AG09309 (cell line): Measurements from ENCODE around the gene UEVLD.

Source experiments
- DNase-seq: peaks from one replicate; pipeline ENCODE4 v3.0.0-alpha.2; 2010; ENCODE audit warnings: low read depth
- H3K4me3 ChIP-seq: 2 replicates; pipeline ENCODE4 v1.5.1; 2011; ENCODE audit warnings: mild to moderate bottlenecking, low read depth, low read length, moderate library complexity; ENCODE audit not compliant: control insufficient read depth
- CTCF ChIP-seq: IDR thresholded peaks from 2 replicates; pipeline ENCODE4 v1.5.1; 2011; ENCODE audit warnings: mild to moderate bottlenecking, low read depth, low read length, inconsistent platforms; ENCODE audit not compliant: insufficient read depth, control insufficient read depth; ENCODE audit errors: missing control alignments

The UEVLD gene

DNA sequence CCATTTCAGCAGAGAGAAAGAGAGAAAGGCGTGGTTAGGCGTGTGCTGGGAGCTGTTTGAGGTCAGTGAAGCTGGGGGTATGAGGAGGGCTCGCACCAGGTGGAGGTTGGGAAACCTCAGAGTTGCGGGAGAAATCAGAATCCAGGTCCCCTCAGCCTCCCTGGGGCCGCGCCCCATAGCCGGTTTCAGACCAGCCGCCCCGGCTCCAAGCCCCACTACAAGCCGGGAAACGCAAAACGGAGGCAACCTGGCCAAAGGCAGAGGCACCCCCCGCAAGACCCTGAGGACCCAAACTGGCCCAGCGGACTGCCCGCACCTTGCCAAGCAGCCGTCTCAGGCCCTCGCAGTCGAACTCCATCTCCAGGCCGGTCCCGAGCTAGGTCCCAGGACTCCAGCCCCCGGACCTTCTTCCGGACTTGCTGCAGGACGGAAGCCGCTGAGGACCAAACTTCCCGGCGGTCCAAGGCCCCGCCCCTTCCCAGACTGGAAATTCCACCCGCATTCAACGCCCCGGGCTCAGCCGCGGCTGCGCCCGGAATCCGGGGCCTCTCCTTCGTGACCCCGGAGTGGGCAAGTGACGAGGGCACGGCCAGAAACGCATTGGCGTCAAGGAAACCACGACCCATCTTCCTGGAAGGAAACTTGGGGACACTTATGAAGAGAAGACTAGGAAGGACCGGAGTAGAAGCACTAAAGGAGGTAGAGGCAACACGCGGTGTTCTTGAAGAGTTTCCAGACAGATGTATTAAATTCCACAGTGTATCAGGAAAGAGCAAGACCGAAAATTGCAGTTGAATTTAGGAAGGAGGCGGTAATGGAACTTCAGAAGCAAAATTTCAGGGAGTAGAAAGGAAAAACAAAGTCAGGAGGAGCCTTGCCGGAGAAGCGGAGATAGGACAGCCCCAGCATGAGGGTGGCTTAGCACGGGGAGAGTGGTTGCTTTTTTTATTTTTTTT lies at the start of gene UEVLD:
Gene UEVLD, minus strand, starts transcription at position 438 of the 956 bp plus-strand sequence. Its CDS starts 80 bp downstream, at position 358.
- H3K4me3 ChIP-seq, result peak within 1 kb of the TSS; percentile 100
- TF ChIP-seq CTCF, result no peak
- peak; percentile 48 for DNase-seq

- no peak for TF ChIP-seq CTCF
Observed at GRCh38 chr11:18634140-18635032, 45.9 kb upstream of the UEVLD start, which contains the start of gene SPTY2D1. SPTY2D1 (minus strand) TSS chr11:18634342; CDS start chr11:18634257, 85 bp downstream.

GRCh38 chr11:18633256-18634139 lies 45.0 kb upstream of the UEVLD start:
- no peak for DNase-seq
- TF ChIP-seq CTCF, result no peak
- H3K4me3 ChIP-seq, result peak overlapping the region; percentile 82

More at GRCh38 chr11:18634140-18635032, 45.9 kb upstream of the UEVLD start, which contains the start of gene SPTY2D1:
- peak; percentile 96 for DNase-seq
- peak within 1 kb of the TSS; percentile 82 for H3K4me3 ChIP-seq

DNA sequence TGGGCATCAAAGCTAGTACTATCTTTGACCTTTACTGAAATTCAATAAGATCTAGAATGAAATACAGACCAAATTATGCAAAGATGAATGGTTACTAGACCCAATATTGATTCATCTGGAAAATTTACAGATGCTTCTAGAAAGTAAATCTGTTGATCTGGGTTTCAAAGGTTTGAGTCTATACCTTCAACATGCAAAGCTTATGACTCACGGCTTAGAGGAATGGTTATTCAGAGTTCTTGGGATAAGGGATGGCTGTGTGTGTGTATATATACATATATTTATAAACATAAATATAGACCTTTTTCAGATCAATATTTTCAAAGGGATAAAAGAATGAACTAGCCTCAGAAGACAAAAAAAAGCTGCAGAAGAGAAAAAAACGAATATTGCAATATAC lies 44.3 kb upstream of the UEVLD start:
- no peak for TF ChIP-seq CTCF
- DNase-seq, result no peak
- H3K4me3 ChIP-seq, result peak overlapping the region; percentile 82

DNA sequence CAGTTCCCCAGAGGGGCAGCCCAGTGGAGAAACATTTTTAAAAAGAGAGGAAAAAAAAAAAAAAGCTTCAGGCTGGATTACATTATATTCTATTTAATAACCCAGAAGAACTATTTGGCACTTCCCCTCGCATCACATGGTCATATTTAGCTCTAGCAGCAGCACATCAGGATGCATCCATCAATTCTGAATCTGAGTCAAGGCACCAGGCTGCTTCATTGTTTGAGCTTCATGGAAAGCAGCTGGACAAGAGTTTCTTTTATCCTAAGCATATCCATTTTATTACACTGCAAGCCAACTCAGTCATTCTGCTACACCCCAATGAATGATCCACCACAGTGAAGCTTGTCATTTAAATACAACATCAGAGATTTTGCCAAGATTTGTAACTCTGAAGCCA lies 35.6 kb upstream of the UEVLD start:
- no peak for DNase-seq
- H3K4me3 ChIP-seq, result no peak overlapping the region
- no peak for TF ChIP-seq CTCF
